Fibroblast of lung (primary cell): Measurements from ENCODE around the gene CCDC106. TPM values are rescaled to one million over a fixed set of nuclear protein-coding genes. Genes with fewer than 3 reads are reported as not detected.

Source experiments
- DNase-seq, 2 donors: peaks; one replicate each; pipeline versions ENCODE4 v3.0.0 to v3.0.0-alpha.2; 2010; ENCODE audit warnings: low read depth in 2 of 2
- H2AFZ ChIP-seq: 2 replicates; pipeline ENCODE4 v1.5.1; 2012; ENCODE audit warnings: low read length, control low read depth, inconsistent platforms
- H3K27ac ChIP-seq: 2 replicates; pipeline ENCODE4 v1.5.1; 2011; ENCODE audit warnings: low read length, control low read depth; ENCODE audit not compliant: insufficient read depth
- H3K27me3 ChIP-seq: 2 replicates; pipeline ENCODE4 v1.5.1; 2011; ENCODE audit warnings: mild to moderate bottlenecking, low read length; ENCODE audit not compliant: control insufficient read depth, insufficient read depth
- H3K36me3 ChIP-seq: 2 replicates; pipeline ENCODE4 v1.5.1; 2011; ENCODE audit warnings: low read length; ENCODE audit not compliant: control insufficient read depth, insufficient read depth
- H3K4me1 ChIP-seq: 2 replicates; pipeline ENCODE4 v1.5.1; 2011; ENCODE audit warnings: low read length; ENCODE audit not compliant: control insufficient read depth, insufficient read depth; ENCODE audit errors: extremely low read depth
- H3K4me2 ChIP-seq: 2 replicates; pipeline ENCODE4 v1.5.1; 2011; ENCODE audit warnings: low read length, control low read depth; ENCODE audit not compliant: insufficient read depth; ENCODE audit errors: extremely low read depth
- H3K4me3 ChIP-seq, 4 experiments: fragments of 200-600 bp in 1 of 4; sonication (generic) in 1 of 4; replicated peaks in 1 of 4; 2 replicates each; pipeline ENCODE4 v1.5.1; 2011 to 2016; ENCODE audit warnings: low read length in 4 of 4, low read depth in 3 of 4, mild to moderate bottlenecking in 3 of 4, control low read depth in 2 of 4, inconsistent platforms in 1 of 4, mixed read lengths in 1 of 4; ENCODE audit not compliant: insufficient read depth in 1 of 4; ENCODE audit errors: control extremely low read depth in 1 of 4
- H3K79me2 ChIP-seq: 2 replicates; pipeline ENCODE4 v1.5.1; 2012; ENCODE audit warnings: mild to moderate bottlenecking, low read length, inconsistent platforms; ENCODE audit not compliant: control insufficient read depth, insufficient read depth
- H3K9ac ChIP-seq: 2 replicates; pipeline ENCODE4 v1.5.1; 2011; ENCODE audit warnings: mild to moderate bottlenecking, low read length, control low read depth; ENCODE audit not compliant: insufficient read depth
- H3K9me3 ChIP-seq: 2 replicates; pipeline ENCODE4 v1.5.1; 2012; ENCODE audit warnings: low read depth, low read length; ENCODE audit not compliant: control insufficient read depth, insufficient read depth
- H4K20me1 ChIP-seq: 2 replicates; pipeline ENCODE4 v1.5.1; 2011; ENCODE audit warnings: low read length; ENCODE audit not compliant: control insufficient read depth, insufficient read depth; ENCODE audit errors: extremely low read depth
- EZH2 ChIP-seq: IDR thresholded peaks from 2 replicates; pipeline ENCODE4 v1.5.1; 2012; ENCODE audit warnings: low read length, control low read depth, mild to moderate bottlenecking; ENCODE audit errors: missing control alignments
- polyA plus RNA-seq, 2 donors: library from polyadenylated mRNA; depleted of rRNA in 1 of 2; stranded (reverse) in 1 of 2; unstranded in 1 of 2; fragments of >200 nt; gene quantifications; 2 replicates each; pipeline ENCODE4 v1.2.1, GENCODE V29; 2011 to 2012; ENCODE audit warnings: missing spikeins in 1 of 2
- total RNA-seq: library from RNA; depleted of rRNA; stranded (reverse); fragments of >200 nt; gene quantifications from 2 replicates; pipeline ENCODE4 v1.2.1, GENCODE V29; 2014
- TF ChIP-seq, protein P1 (sequence below), 2 donors: IDR thresholded peaks in 1 of 2; conservative IDR thresholded peaks in 1 of 2; 1 replicate in 1 of 2; 2 replicates in 1 of 2; pipeline ENCODE4 v1.5.1; 2011 to 2012; ENCODE audit warnings: low read length in 2 of 2, control low read depth in 1 of 2, inconsistent platforms in 1 of 2, low read depth in 1 of 2, mild to moderate bottlenecking in 1 of 2

The CCDC106 gene
- total and polyA plus RNA-seq, 2 donors (not counting 1 experiment from before 2014, with no cell fraction given) = 4.5 to 10.2 TPM

DNA sequence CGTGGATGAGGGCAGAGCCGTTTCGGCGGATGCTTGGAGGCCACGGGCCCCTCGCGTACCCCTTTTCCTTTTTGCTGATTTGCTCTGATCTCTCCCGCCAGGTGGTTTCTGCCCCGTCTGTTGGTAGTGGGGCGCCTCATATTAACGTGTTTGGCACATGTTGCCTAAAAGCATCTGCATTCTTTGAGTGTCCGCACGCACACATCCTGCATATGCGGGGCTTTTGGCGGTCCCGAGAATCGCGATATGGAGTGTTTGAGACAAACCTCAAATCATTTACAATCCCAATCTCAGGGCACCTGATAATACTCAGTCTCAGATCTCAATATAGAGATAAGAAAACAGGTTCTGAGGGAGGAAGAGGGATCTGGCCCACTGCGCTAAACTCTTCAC is 7.6 kb downstream of the CCDC106 start:
- Histone ChIP-seq H4K20me1 (no peaks in the 10 kb centered on the region), H2AFZ (no peak overlapping the region), H3K79me2 (peaks cover 56% of the 10 kb centered on the region), H3K9ac (peak overlapping the region; percentile 100), H3K9me3 (no peaks in the 10 kb centered on the region), H3K4me1 (peaks cover 14% of the 10 kb centered on the region), H3K27ac (peak overlapping the region; percentile 100), H3K4me2 (peak overlapping the region; percentile 97), H3K36me3 (peaks cover 16% of the 10 kb centered on the region), H3K27me3 (no peaks in the 10 kb centered on the region), H3K4me3 (peak overlapping the region; percentile 73 to 95 (median 83))
- DNase-seq = no peak
- TF ChIP-seq EZH2 = no peak
- TF ChIP-seq, protein P1, sequence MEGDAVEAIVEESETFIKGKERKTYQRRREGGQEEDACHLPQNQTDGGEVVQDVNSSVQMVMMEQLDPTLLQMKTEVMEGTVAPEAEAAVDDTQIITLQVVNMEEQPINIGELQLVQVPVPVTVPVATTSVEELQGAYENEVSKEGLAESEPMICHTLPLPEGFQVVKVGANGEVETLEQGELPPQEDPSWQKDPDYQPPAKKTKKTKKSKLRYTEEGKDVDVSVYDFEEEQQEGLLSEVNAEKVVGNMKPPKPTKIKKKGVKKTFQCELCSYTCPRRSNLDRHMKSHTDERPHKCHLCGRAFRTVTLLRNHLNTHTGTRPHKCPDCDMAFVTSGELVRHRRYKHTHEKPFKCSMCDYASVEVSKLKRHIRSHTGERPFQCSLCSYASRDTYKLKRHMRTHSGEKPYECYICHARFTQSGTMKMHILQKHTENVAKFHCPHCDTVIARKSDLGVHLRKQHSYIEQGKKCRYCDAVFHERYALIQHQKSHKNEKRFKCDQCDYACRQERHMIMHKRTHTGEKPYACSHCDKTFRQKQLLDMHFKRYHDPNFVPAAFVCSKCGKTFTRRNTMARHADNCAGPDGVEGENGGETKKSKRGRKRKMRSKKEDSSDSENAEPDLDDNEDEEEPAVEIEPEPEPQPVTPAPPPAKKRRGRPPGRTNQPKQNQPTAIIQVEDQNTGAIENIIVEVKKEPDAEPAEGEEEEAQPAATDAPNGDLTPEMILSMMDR (conservative IDR thresholded peaks at IDR 0.05 in 1 of 2, IDR thresholded peaks at IDR 0.05 in 1 of 2; ENCODE audit: low read depth in 1 of 2, low read length in 2 of 2) = no peak

DNA sequence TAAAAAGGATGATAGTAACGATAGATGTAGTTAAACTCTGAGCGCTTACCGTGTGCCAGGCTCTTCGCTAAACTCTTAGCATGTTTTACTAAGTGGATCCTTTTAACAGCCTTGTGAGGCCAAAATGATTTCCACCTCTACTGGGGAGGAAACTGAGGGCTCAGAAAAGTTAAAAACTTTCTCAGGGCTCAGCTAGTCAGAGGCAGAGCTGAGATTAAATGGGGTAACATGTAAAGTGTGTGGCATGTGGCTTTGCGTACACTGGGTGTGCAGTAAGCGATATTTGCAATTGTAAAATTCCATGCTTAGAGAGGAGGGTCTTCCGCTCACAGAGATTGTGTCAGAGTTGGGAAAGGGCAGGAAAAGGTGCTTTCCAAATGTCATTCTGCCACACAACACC is 8.5 kb downstream of the CCDC106 start:
- Histone ChIP-seq H3K4me3 (peak overlapping the region; percentile 73 to 95 (median 83)), H3K9ac (no peak overlapping the region)
- TF ChIP-seq, protein P1 (conservative IDR thresholded peaks at IDR 0.05 in 1 of 2, IDR thresholded peaks at IDR 0.05 in 1 of 2; ENCODE audit: low read depth in 1 of 2, low read length in 2 of 2) = no peak
- TF ChIP-seq EZH2 = no peak

GRCh38 chr19:55656988-55657747 is 9.2 kb downstream of the CCDC106 start:
- no peak for TF ChIP-seq EZH2
- TF ChIP-seq, protein P1 (conservative IDR thresholded peaks at IDR 0.05 in 1 of 2, IDR thresholded peaks at IDR 0.05 in 1 of 2; ENCODE audit: low read depth in 1 of 2, low read length in 2 of 2) = no peak
- no peak for DNase-seq
- peak overlapping the region; percentile 97 for H3K4me2 ChIP-seq
- no peaks in the 10 kb centered on the region for H3K27me3 ChIP-seq
- no peaks in the 10 kb centered on the region for H4K20me1 ChIP-seq
- no peaks in the 10 kb centered on the region for H3K9me3 ChIP-seq
- peak overlapping the region; percentile 14 for H3K27ac ChIP-seq
- peaks cover 20% of the 10 kb centered on the region for H3K36me3 ChIP-seq
- H2AFZ ChIP-seq = no peak overlapping the region
- peaks cover 70% of the 10 kb centered on the region for H3K79me2 ChIP-seq
- peak overlapping the region; percentile 73 to 95 (median 83) for H3K4me3 ChIP-seq
- H3K9ac ChIP-seq = no peak overlapping the region
- peaks cover 14% of the 10 kb centered on the region for H3K4me1 ChIP-seq

More for the DNA sequence above, 8.5 kb downstream of the CCDC106 start:
- no peak for DNase-seq
- no peaks in the 10 kb centered on the region for H3K27me3 ChIP-seq
- H3K4me1 ChIP-seq = peaks cover 14% of the 10 kb centered on the region
- peak overlapping the region; percentile 97 for H3K4me2 ChIP-seq
- peak overlapping the region; percentile 19 for H3K27ac ChIP-seq
- H4K20me1 ChIP-seq = no peaks in the 10 kb centered on the region
- H3K36me3 ChIP-seq = peaks cover 18% of the 10 kb centered on the region
- peaks cover 65% of the 10 kb centered on the region for H3K79me2 ChIP-seq
- no peak overlapping the region for H2AFZ ChIP-seq
- no peaks in the 10 kb centered on the region for H3K9me3 ChIP-seq
